Measurements from ENCODE around the gene ZNF480.

DNA sequence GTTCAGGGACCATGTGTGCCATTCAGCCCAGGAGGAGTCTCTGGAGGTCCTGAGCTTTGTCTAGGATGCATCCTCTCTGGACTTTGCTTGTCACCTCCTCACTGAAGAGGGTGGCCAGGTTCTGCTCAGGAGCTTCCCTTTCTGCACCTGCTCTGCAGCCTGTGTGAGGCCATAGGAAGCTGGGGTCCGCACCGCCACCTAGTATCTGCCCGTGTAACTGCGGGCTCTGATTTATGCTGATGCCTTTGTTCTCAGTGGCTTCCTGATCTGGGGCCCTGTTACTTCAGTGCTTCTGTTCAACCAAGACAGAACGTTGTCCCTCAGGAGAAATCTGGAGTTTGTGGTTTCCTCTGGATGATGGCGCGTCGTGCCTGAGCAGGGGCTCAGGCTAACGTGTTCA lies 54.5 kb downstream of the ZNF480 start:
- TF ChIP-seq JUNB (IDR thresholded peaks at IDR 0.05), result no peak
- no peak for TF ChIP-seq CTCF (IDR thresholded peaks at IDR 0.05)
- TF ChIP-seq TP53 (CRISPR knock-in tag; IDR thresholded peaks at IDR 0.05), result no peak
